BJ (cell line): Measurements from ENCODE around the gene JAML. TPM values are rescaled to one million over a fixed set of nuclear protein-coding genes. Genes with fewer than 3 reads are reported as not detected.

ENCODE experiments used
- CTCF ChIA-PET: fragments of 350-600 bp; formaldehyde crosslinking; extraction: SDS; loops from one replicate; lab custom pipeline; 2021; ENCODE audit warnings: antibody characterized with exemption, inconsistent platforms; lab: Yijun Ruan, JAX
- POLR2A ChIA-PET: fragments of 300-600 bp; sonication (Branson Sonifier 250); formaldehyde crosslinking; extraction: SDS; loops from one replicate; lab custom pipeline; 2021; ENCODE audit warnings: antibody characterized with exemption; lab: Charles Lee
- DNase-seq: peaks from one replicate; pipeline ENCODE4 v3.0.0-alpha.2; 2011; ENCODE audit warnings: low read depth
- H3K27me3 ChIP-seq: 2 replicates; pipeline ENCODE4 v1.6.0; 2011; ENCODE audit warnings: low read length; ENCODE audit not compliant: control insufficient read depth, insufficient read depth
- H3K36me3 ChIP-seq: 2 replicates; pipeline ENCODE4 v1.5.1; 2011; ENCODE audit warnings: low read length; ENCODE audit not compliant: control insufficient read depth, insufficient read depth
- H3K4me3 ChIP-seq: 2 replicates; pipeline ENCODE4 v1.5.1; 2011; ENCODE audit warnings: low read depth, mild to moderate bottlenecking, control low read depth, low read length
- CTCF ChIP-seq: IDR thresholded peaks from 2 replicates; pipeline ENCODE4 v1.5.1; 2011; ENCODE audit warnings: low read depth, mild to moderate bottlenecking, control low read depth, inconsistent platforms, low read length, moderate library complexity; ENCODE audit not compliant: insufficient read depth
- polyA plus RNA-seq: library from polyadenylated mRNA; depleted of rRNA; stranded (reverse); fragments of >200 nt; gene quantifications from 2 replicates; pipeline ENCODE4 v1.2.3, GENCODE V29; 2011; rRNA removed
- small RNA-seq: library from RNA; depleted of rRNA; stranded (forward); fragments of <200 nt; gene quantifications from one replicate; pipeline ENCODE3, GENCODE V24; 2012; ENCODE audit warnings: low replicate concordance, low read depth; ENCODE audit not compliant: insufficient read length

JAML gene
- polyA plus RNA-seq, 1 experiment = not detected

GRCh38 chr11:118145285-118146227 is 79.3 kb downstream of the JAML start:
- CTCF ChIA-PET = interaction anchor here (0.7 to 12.6 kb wide), 11 partner anchors 7 to 209 kb away, joined by 3 to 161 read pairs (median 4); partner anchors contain the start of gene SCN4B
- Histone ChIP-seq H3K27me3 (peaks cover 26% of the 10 kb centered on the region), H3K4me3 (peak overlapping the region; percentile 36), H3K36me3 (no peaks in the 10 kb centered on the region)
- TF ChIP-seq CTCF = peak; percentile 88
- POLR2A ChIA-PET = interaction anchor here (0.6 kb wide), 1 partner anchor 26 kb away, joined by 4 read pairs; no protein-coding TSS in a partner anchor
- DNase-seq = no peak

- ChIA-PET POLR2A (no interaction called here), CTCF (interaction anchor here (0.6 to 12.6 kb wide), 14 partner anchors 8 to 909 kb away, joined by 3 to 161 read pairs (median 4); partner anchors contain the start of gene SCN4B)
- no peak for TF ChIP-seq CTCF
- H3K27me3 ChIP-seq = peaks cover 22% of the 10 kb centered on the region
- no peak for DNase-seq
- no peaks in the 10 kb centered on the region for H3K36me3 ChIP-seq
- no peak overlapping the region for H3K4me3 ChIP-seq
These were observed 80.2 kb downstream of the JAML start for GRCh38 chr11:118144301-118145268.

Small RNAs within 50 kb of the gene (small RNA-seq; reads per million reads assigned to genes)
- gene HSPE1P18 = not detected

Other genes with a start within 250 kb of the JAML start
- gene IL10RA, start 238.6 kb downstream of the JAML start, polyA plus RNA-seq = not detected in 2 replicates
- not detected in 2 replicates for gene TMPRSS4, start 147.9 kb downstream of the JAML start, polyA plus RNA-seq
- not detected in 2 replicates for gene SMIM35, start 138.0 kb downstream of the JAML start, polyA plus RNA-seq
- 0.36 and 0.43 TPM in 2 replicates for gene SCN4B, start 72.2 kb downstream of the JAML start, polyA plus RNA-seq
- gene SCN2B, start 48.4 kb downstream of the JAML start, polyA plus RNA-seq = not detected in 2 replicates
- gene MPZL3, start 27.4 kb upstream of the JAML start, polyA plus RNA-seq = 0.39 and 0.53 TPM in 2 replicates
- not detected in 2 replicates for gene MPZL2, start 39.3 kb upstream of the JAML start, polyA plus RNA-seq
- not detected in 2 replicates for gene CD3E, start 79.7 kb upstream of the JAML start, polyA plus RNA-seq
- not detected in 2 replicates for gene CD3D, start 117.7 kb upstream of the JAML start, polyA plus RNA-seq
- gene CD3G, start 119.3 kb upstream of the JAML start, polyA plus RNA-seq = not detected in 2 replicates
- gene UBE4A, start 134.6 kb upstream of the JAML start, polyA plus RNA-seq = 15.9 and 24.7 TPM in 2 replicates
- gene ATP5MG, start 176.6 kb upstream of the JAML start, polyA plus RNA-seq = 170 and 266 TPM in 2 replicates
- gene KMT2A, start 211.5 kb upstream of the JAML start, polyA plus RNA-seq = 19.8 and 21.9 TPM in 2 replicates